HG03066 (cell line): ENCODE data around the gene FDXR.

Source experiments
- ATAC-seq: cut with Tn5 transposase; IDR thresholded peaks from one replicate; pipeline ENCODE4 v1.9.1; 2021; ENCODE audit warnings: low read depth; ENCODE audit not compliant: unreplicated experiment

Gene FDXR

DNA sequence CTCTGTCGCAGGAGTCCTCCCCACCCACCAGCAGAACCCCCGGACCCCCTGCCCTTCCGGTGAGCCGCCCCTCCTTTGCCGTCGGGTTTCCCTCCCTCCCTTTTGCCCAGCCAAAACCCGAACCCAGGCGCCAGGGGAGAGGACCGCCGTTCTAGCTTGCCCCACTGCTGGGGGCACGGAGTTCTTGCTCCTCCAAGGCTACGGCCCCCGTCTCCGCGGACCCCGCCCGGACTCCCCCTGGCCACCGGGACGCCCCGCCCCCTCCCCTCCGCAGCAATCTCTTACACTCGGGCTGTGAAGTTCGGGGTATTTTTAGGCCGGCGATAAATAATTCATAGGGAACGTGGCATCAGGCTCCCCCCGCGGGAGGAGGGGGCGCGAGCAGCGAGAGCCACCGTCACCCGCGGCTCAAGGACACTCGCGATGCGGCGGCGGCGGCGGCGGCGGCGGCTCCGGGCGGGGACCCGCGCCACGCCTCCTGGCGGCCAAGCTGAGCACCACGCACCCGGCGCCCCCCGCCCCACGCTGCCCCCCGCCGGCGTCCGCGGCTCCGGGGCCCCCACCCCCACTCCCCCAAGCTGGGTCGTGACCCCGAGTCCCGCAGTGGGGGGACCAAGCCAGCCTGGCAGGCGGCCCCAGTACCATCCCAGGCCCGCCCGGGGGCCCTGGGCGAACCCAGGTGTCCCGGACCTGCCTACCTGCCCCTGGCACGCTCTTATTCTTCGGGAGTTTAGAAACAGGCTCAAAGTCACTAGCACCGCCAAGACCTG lies 13.2 kb downstream of the FDXR start, which contains the start of gene GRIN2C:
Gene GRIN2C, minus strand, starts transcription at position 427 of the 770 bp plus-strand sequence. CDS start 4,793 bp downstream, outside the sequence.
- ATAC-seq, result no peak

GRCh38 chr17:74858672-74859458 lies 13.9 kb downstream of the FDXR start:
- ATAC-seq, result no peak

DNA sequence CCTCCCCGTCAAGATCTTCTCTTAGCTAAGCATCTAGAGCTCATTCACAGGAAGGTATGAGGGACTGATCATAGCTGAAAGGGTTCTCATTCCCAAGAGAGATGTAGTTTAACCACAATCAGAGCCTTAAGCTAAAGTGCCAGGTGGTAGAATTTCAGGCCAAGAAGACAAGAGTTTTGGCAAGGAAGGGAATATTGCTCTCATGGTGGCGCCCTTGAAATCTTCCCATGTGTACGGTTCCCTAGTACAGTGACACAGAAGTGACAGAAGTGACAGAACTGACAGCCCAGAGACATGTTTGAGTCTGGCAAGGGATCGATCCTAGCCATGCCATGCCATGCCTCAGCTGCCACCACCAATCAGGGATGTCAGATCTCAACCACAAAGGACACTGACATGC lies 15.6 kb downstream of the FDXR start:
- no peak for ATAC-seq

GRCh38 chr17:74856112-74856511 lies 16.7 kb downstream of the FDXR start:
- ATAC-seq, result no peak

- no peak for ATAC-seq
Observed at GRCh38 chr17:74855323-74855722, 17.5 kb downstream of the FDXR start.

DNA sequence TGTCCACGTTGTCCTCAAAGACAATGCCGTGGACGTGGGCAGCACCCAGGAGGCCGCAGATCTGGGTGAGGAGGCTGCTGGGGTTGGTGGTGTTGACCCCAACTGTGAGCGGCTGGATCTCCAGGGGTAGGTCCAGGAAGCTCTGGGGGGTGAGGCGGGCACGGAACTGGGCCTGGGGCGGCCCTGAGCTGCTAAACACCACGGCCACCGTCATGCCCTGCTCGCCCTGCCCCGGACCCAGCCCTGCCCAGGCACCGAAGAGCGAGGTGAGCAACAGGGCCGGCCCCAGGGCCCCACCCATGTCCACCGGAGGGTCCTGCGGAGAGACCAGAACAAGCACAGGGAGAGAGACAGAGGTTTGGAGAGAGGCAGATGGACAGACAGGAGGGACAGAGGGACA lies 18.0 kb downstream of the FDXR start:
- no peak for ATAC-seq

DNA sequence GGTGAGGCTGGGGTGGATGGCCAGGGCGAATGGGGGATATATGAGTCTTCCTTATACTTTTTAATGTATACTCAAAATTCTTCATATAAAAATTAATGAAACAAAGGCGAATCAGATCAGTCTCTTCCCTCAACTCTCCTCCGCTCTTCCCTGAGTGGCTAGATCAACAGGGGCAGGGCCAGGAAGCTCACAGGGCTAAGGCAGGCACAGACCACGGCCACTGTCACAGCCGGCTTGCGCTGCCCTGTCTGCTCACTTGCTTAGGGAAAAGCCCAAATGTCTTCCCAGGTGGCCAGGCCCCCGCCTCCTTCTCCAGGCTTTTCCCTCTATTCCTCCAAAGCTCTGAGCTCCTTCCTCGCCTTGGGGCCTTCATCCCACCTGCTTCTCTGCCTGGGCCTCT lies 19.1 kb downstream of the FDXR start:
- no peak for ATAC-seq

- ATAC-seq, result no peak
Observed at GRCh38 chr17:74853048-74853397, 19.8 kb downstream of the FDXR start.

- no peak for ATAC-seq
Observed at GRCh38 chr17:74852237-74853047, 20.4 kb downstream of the FDXR start.

- no peak for ATAC-seq
Observed at GRCh38 chr17:74851612-74852236, 21.1 kb downstream of the FDXR start.

DNA sequence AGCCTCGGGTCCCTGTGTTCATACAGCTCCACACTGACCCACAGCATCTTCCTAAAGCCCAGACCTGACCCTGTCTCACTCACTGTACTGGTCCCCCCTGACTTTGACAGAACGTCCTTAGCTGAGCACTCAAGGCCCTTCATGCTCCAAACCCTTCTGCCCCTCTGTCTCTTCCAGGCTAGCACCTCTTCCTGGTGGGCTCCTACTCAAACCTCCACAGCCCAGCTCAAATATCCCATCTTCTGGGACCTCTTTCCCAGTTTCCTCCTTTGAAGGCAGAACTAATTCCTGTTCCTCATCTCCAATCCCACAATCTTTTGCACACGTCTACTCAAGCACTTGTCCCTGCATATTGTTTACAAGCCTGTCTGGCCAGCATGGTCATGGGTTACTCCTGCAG lies 21.9 kb downstream of the FDXR start:
- ATAC-seq, result no peak

- ATAC-seq, result no peak
Observed at GRCh38 chr17:74850310-74850709, 22.5 kb downstream of the FDXR start.

GRCh38 chr17:74848656-74849399 lies 24.0 kb downstream of the FDXR start:
- no peak for ATAC-seq

DNA sequence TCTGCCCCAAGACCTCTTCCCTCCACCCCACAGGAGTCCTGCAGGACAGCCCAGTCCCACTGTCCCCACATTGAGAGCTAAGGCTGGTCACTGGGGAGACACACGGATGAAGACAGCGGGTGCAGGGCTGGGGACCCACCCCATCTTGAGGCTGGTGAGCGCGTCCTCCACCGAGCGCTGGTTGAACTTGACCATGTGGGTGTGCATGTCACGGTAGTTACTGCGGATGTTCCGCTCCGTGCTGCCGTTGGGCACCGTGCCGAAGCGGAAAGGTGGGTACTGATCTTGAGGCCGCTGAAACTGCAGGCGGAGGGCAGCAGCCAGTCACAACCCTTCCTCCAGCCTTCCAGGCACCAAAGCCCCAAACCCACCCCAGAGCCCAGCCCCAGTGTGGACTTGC lies 26.2 kb downstream of the FDXR start:
- ATAC-seq, result no peak

- no peak for ATAC-seq
Observed at GRCh38 chr17:74843352-74843627, 29.5 kb downstream of the FDXR start.

- no peak for ATAC-seq
Observed at GRCh38 chr17:74842599-74843351, 30.0 kb downstream of the FDXR start.

DNA sequence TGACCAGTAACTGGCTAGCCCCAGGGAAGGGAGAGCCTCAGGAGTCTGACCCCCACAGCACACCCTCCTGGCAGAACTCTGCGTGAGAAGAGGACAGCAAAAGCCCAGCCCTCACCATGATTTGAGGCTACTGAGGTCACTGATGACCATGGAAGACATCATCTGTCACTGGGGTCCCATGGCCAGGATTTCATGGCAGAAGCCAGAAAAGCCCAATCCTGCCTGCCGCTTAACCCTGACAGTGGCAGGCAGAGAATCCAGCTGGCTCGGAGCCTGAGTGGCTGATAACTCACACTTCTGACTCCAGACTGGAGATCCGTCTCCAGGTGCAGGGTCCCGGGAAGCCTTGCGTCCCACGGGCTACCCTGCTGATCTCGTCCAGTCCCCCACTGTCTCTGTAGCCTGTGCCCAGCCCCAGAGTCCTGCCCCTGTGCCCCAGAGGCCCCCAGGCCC lies 30.6 kb downstream of the FDXR start:
- ATAC-seq, result no peak

- ATAC-seq, result no peak
Observed at GRCh38 chr17:74840989-74841666, 31.7 kb downstream of the FDXR start.
